Inflammatory macrophage treated with lipopolysaccharide for 4 hours (primary cell): ENCODE measurements around the gene ERN1.

Experiments used
- DNase-seq: peaks from one replicate; pipeline ENCODE4 v3.0.0-alpha.2; 2020

The ERN1 gene

GRCh38 chr17:64083093-64083492 lies 46.9 kb downstream of the ERN1 start:
- no peak for DNase-seq

GRCh38 chr17:64081802-64082799 lies 47.8 kb downstream of the ERN1 start:
- DNase-seq, result peak; percentile 52

GRCh38 chr17:64080174-64080618 lies 49.7 kb downstream of the ERN1 start:
- no peak for DNase-seq

- peak; percentile 93 for DNase-seq
These were observed 52.6 kb downstream of the ERN1 start for GRCh38 chr17:64077379-64077778.

- DNase-seq, result peak; percentile 81
These were observed 54.0 kb downstream of the ERN1 start for GRCh38 chr17:64075913-64076312.

- DNase-seq, result peak; percentile 90
These were observed 55.1 kb downstream of the ERN1 start for GRCh38 chr17:64074704-64075426.

- DNase-seq, result peak; percentile 86
These were observed 55.9 kb downstream of the ERN1 start for GRCh38 chr17:64073771-64074703.

GRCh38 chr17:64071111-64071510 lies 58.8 kb downstream of the ERN1 start:
- DNase-seq, result no peak

GRCh38 chr17:64070213-64070612 lies 59.7 kb downstream of the ERN1 start:
- no peak for DNase-seq

- DNase-seq, result no peak
These were observed 60.8 kb downstream of the ERN1 start for GRCh38 chr17:64069143-64069542.

GRCh38 chr17:64067657-64068056 lies 62.3 kb downstream of the ERN1 start:
- peak; percentile 71 for DNase-seq

- DNase-seq, result no peak
These were observed 63.2 kb downstream of the ERN1 start for GRCh38 chr17:64066716-64067115.

- no peak for DNase-seq
These were observed 64.8 kb downstream of the ERN1 start for GRCh38 chr17:64065161-64065560.

- DNase-seq, result no peak
These were observed 65.6 kb downstream of the ERN1 start for GRCh38 chr17:64064331-64064730.

GRCh38 chr17:64063766-64064224 lies 66.1 kb downstream of the ERN1 start:
- peak; percentile 23 for DNase-seq

GRCh38 chr17:64063088-64063487 lies 66.9 kb downstream of the ERN1 start:
- peak; percentile 53 for DNase-seq

GRCh38 chr17:64061178-64061898 lies 68.6 kb downstream of the ERN1 start:
- peak; percentile 90 for DNase-seq

GRCh38 chr17:64060331-64060730 lies 69.6 kb downstream of the ERN1 start:
- peak; percentile 58 for DNase-seq

GRCh38 chr17:64059756-64060155 lies 70.2 kb downstream of the ERN1 start:
- no peak for DNase-seq

GRCh38 chr17:64058621-64059020 lies 71.3 kb downstream of the ERN1 start:
- DNase-seq, result no peak

GRCh38 chr17:64057701-64058263 lies 72.2 kb downstream of the ERN1 start:
- DNase-seq, result no peak
